Activated CD4-positive, alpha-beta T cell treated with anti-CD3 and anti-CD28 coated beads, Interleukin-2, amount 10 ng/mL, durations not matched to agents 24 days and 14 days (primary cell): ENCODE data around the gene INS. TPM values are rescaled to one million over a fixed set of nuclear protein-coding genes. Genes with fewer than 3 reads are reported as not detected.
"Not testable (repeated sequence)": the region's sequence is repeated elsewhere in the genome, so short reads cannot be mapped to it uniquely, and the experiment has no call there.

ENCODE experiments used
- DNase-seq: peaks from one replicate; pipeline ENCODE4 v3.0.0; 2022
- H3K27ac Mint-ChIP-seq: one replicate; pipeline ENCODE4 v1.8.0; 2022; ENCODE audit warnings: mild to moderate bottlenecking, mixed read lengths
- H3K27me3 Mint-ChIP-seq: one replicate; pipeline ENCODE4 v1.8.0; 2022; ENCODE audit warnings: mixed read lengths
- H3K36me3 Mint-ChIP-seq: one replicate; pipeline ENCODE4 v1.8.0; 2022; ENCODE audit warnings: low read depth, mild to moderate bottlenecking, mixed read lengths
- H3K4me1 Mint-ChIP-seq: one replicate; pipeline ENCODE4 v1.8.0; 2021; ENCODE audit warnings: mixed read lengths
- H3K4me3 Mint-ChIP-seq: one replicate; pipeline ENCODE4 v1.8.0; 2022; ENCODE audit warnings: mild to moderate bottlenecking, moderate library complexity, mixed read lengths
- H3K9me3 Mint-ChIP-seq: one replicate; pipeline ENCODE4 v1.8.0; 2021; ENCODE audit warnings: mixed read lengths
- intact Hi-C: fragments of 100-400 bp; cut with micrococcal nuclease; formaldehyde crosslinking; loops from one replicate; pipeline ENCODE4 v1.15.1; 2023
- total RNA-seq: library from RNA; stranded (reverse); gene quantifications from 2 replicates; pipeline ENCODE4 v1.2.3, GENCODE V29; 2022

The INS gene
- total RNA-seq, 1 donor from 2014 or later, result not detected

GRCh38 chr11:2202071-2202899 is 41.3 kb upstream of the INS start:
- no peaks in the 10 kb centered on the region for H3K27me3 Mint-ChIP-seq
- H3K4me1 Mint-ChIP-seq, result no peaks in the 10 kb centered on the region
- no peak overlapping the region for H3K27ac Mint-ChIP-seq
- DNase-seq, result no peak
- no peak overlapping the region for H3K4me3 Mint-ChIP-seq
- no peaks in the 10 kb centered on the region for H3K36me3 Mint-ChIP-seq
- intact Hi-C loops, result no loop called here
- H3K9me3 Mint-ChIP-seq, result no peaks in the 10 kb centered on the region

GRCh38 chr11:2201542-2201941 is 40.5 kb upstream of the INS start:
- intact Hi-C loops, result no loop called here
- no peaks in the 10 kb centered on the region for H3K9me3 Mint-ChIP-seq
- no peak overlapping the region for H3K27ac Mint-ChIP-seq
- no peaks in the 10 kb centered on the region for H3K36me3 Mint-ChIP-seq
- no peak for DNase-seq
- H3K4me1 Mint-ChIP-seq, result peaks cover 6% of the 10 kb centered on the region
- peaks cover 6% of the 10 kb centered on the region for H3K27me3 Mint-ChIP-seq
- no peak overlapping the region for H3K4me3 Mint-ChIP-seq

- peaks cover 11% of the 10 kb centered on the region for H3K27me3 Mint-ChIP-seq
- no peak for DNase-seq
- H3K36me3 Mint-ChIP-seq, result no peaks in the 10 kb centered on the region
- H3K4me1 Mint-ChIP-seq, result peaks cover 9% of the 10 kb centered on the region
- no peak overlapping the region for H3K4me3 Mint-ChIP-seq
- H3K9me3 Mint-ChIP-seq, result no peaks in the 10 kb centered on the region
- intact Hi-C loops, result no loop called here
- no peak overlapping the region for H3K27ac Mint-ChIP-seq
Measured at GRCh38 chr11:2200957-2201519, 40.0 kb upstream of the INS start.

GRCh38 chr11:2200536-2200935 is 39.5 kb upstream of the INS start:
- no peaks in the 10 kb centered on the region for H3K9me3 Mint-ChIP-seq
- intact Hi-C loops, result no loop called here
- H3K27ac Mint-ChIP-seq, result no peak overlapping the region
- no peaks in the 10 kb centered on the region for H3K36me3 Mint-ChIP-seq
- peaks cover 11% of the 10 kb centered on the region for H3K27me3 Mint-ChIP-seq
- no peak for DNase-seq
- H3K4me3 Mint-ChIP-seq, result no peak overlapping the region
- H3K4me1 Mint-ChIP-seq, result peaks cover 9% of the 10 kb centered on the region

- intact Hi-C loops, result no loop called here
- Mint-ChIP-seq H3K27me3 (peaks cover 11% of the 10 kb centered on the region), H3K36me3 (no peaks in the 10 kb centered on the region), H3K4me1 (peaks cover 9% of the 10 kb centered on the region), H3K4me3 (no peak overlapping the region), H3K9me3 (no peaks in the 10 kb centered on the region), H3K27ac (no peak overlapping the region)
- no peak for DNase-seq
Measured at GRCh38 chr11:2199466-2200341, 38.7 kb upstream of the INS start.

GRCh38 chr11:2198621-2199365 is 37.8 kb upstream of the INS start:
- H3K9me3 Mint-ChIP-seq, result no peaks in the 10 kb centered on the region
- DNase-seq, result no peak
- intact Hi-C loops, result no loop called here
- H3K27ac Mint-ChIP-seq, result no peak overlapping the region
- H3K27me3 Mint-ChIP-seq, result peaks cover 11% of the 10 kb centered on the region
- no peaks in the 10 kb centered on the region for H3K36me3 Mint-ChIP-seq
- H3K4me1 Mint-ChIP-seq, result peaks cover 9% of the 10 kb centered on the region
- no peak overlapping the region for H3K4me3 Mint-ChIP-seq

GRCh38 chr11:2197771-2198520 is 36.9 kb upstream of the INS start:
- no peak for DNase-seq
- Mint-ChIP-seq H3K9me3 (no peaks in the 10 kb centered on the region), H3K27ac (no peak overlapping the region), H3K36me3 (no peaks in the 10 kb centered on the region), H3K27me3 (peaks cover 11% of the 10 kb centered on the region), H3K4me3 (no peak overlapping the region), H3K4me1 (peaks cover 9% of the 10 kb centered on the region)
- intact Hi-C loops, result loop anchor here (1.0 kb wide), 2 partner anchors 101 to 222 kb away; no protein-coding TSS in a partner anchor

GRCh38 chr11:2196970-2197770 is 36.2 kb upstream of the INS start:
- Mint-ChIP-seq H3K27me3 (peaks cover 11% of the 10 kb centered on the region), H3K27ac (no peak overlapping the region), H3K36me3 (no peaks in the 10 kb centered on the region), H3K4me3 (no peak overlapping the region), H3K4me1 (peaks cover 9% of the 10 kb centered on the region), H3K9me3 (no peaks in the 10 kb centered on the region)
- peak; percentile 91 for DNase-seq
- intact Hi-C loops, result loop anchor here (1.0 kb wide), 2 partner anchors 102 to 223 kb away; no protein-coding TSS in a partner anchor

- H3K4me1 Mint-ChIP-seq, result peaks cover 9% of the 10 kb centered on the region
- intact Hi-C loops, result no loop called here
- no peak for DNase-seq
- H3K36me3 Mint-ChIP-seq, result no peaks in the 10 kb centered on the region
- H3K4me3 Mint-ChIP-seq, result no peak overlapping the region
- H3K27ac Mint-ChIP-seq, result no peak overlapping the region
- peaks cover 11% of the 10 kb centered on the region for H3K27me3 Mint-ChIP-seq
- no peaks in the 10 kb centered on the region for H3K9me3 Mint-ChIP-seq
Measured at GRCh38 chr11:2195756-2196088, 34.7 kb upstream of the INS start.

- peaks cover 9% of the 10 kb centered on the region for H3K4me1 Mint-ChIP-seq
- H3K27me3 Mint-ChIP-seq, result peaks cover 11% of the 10 kb centered on the region
- H3K9me3 Mint-ChIP-seq, result no peaks in the 10 kb centered on the region
- intact Hi-C loops, result no loop called here
- no peaks in the 10 kb centered on the region for H3K36me3 Mint-ChIP-seq
- peak; percentile 86 for DNase-seq
- no peak overlapping the region for H3K4me3 Mint-ChIP-seq
- no peak overlapping the region for H3K27ac Mint-ChIP-seq
Measured at GRCh38 chr11:2194877-2195755, 34.1 kb upstream of the INS start.

- intact Hi-C loops, H3K4me1 Mint-ChIP-seq, H3K27ac Mint-ChIP-seq, H3K36me3 Mint-ChIP-seq, H3K4me3 Mint-ChIP-seq, DNase-seq, H3K9me3 Mint-ChIP-seq: not testable (repeated sequence)
- peaks cover 11% of the 10 kb centered on the region for H3K27me3 Mint-ChIP-seq
Measured at GRCh38 chr11:2193888-2194595, 33.0 kb upstream of the INS start.
